Measurements from ENCODE around the gene SORCS1. TPM values are rescaled to one million over a fixed set of nuclear protein-coding genes. Genes with fewer than 3 reads are reported as not detected.

SORCS1 gene
- polyA plus RNA-seq, 1 of the 3 experiments (the other 2 are of a cell fraction), result 0.66 TPM

GRCh38 chr10:106795619-106796018, 368.9 kb downstream of the SORCS1 start:
- DNase-seq, result peak; percentile 51
- CTCF ChIA-PET, result interaction anchor here (0.8 kb wide), 1 partner anchor 99 kb away, joined by 3 read pairs; no protein-coding TSS in a partner anchor
- 28% methylated on average over 4 of the region's 4 CpGs for WGBS (ENCODE audit: low lambda C conversion rate)
- Histone ChIP-seq H3K79me2 (ENCODE audit: insufficient read depth) (no peaks in the 10 kb centered on the region), H3K36me3 (replicated peaks in 1 of 2; ENCODE audit: control insufficient read depth in 1 of 2, insufficient read depth in 2 of 2, low read length in 1 of 2) (no peaks in the 10 kb centered on the region), H3K9ac (no peak overlapping the region), H3F3A (replicated peaks; ENCODE audit: insufficient read depth) (no peaks in the 10 kb centered on the region), H3K9me3 (no peaks in the 10 kb centered on the region), H3K4me1 (ENCODE audit: control insufficient read depth in 1 of 2, insufficient read depth in 2 of 2, low read depth in 1 of 2, low read length in 1 of 2) (no peaks in the 10 kb centered on the region; a peak in 1 of 4 replicates), H3K4me2 (no peak overlapping the region), H3K9me2 (no peaks in the 10 kb centered on the region), H2AFZ (ENCODE audit: low read depth) (no peak overlapping the region), H3K27ac (ENCODE audit: low read depth in 2 of 2, low read length in 1 of 2) (no peak overlapping the region), H3K27me3 (ENCODE audit: insufficient read depth) (no peaks in the 10 kb centered on the region), H3K4me3 (ENCODE audit: low read depth in 2 of 2, low read length in 1 of 2) (no peak overlapping the region), H4K20me1 (ENCODE audit: insufficient read depth) (no peaks in the 10 kb centered on the region)
- POLR2A ChIA-PET, result no interaction called here
- no peak for TF ChIP-seq NRF1 (IDR thresholded peaks at IDR 0.05; ENCODE audit: low read depth, low read length)
- no peak for TF ChIP-seq ELF1 (IDR thresholded peaks at IDR 0.05)
- peak; percentile 39 for TF ChIP-seq SMC3 (IDR thresholded peaks at IDR 0.05; ENCODE audit: low read depth, low read length)
- TF ChIP-seq CHD2 (IDR thresholded peaks at IDR 0.05; ENCODE audit: low read length, partially characterized antibody), result no peak
- peak; percentile 63 for TF ChIP-seq RAD21 (IDR thresholded peaks at IDR 0.05; ENCODE audit: low read length)
- TF ChIP-seq EZH2phosphoT487 (IDR thresholded peaks at IDR 0.05; ENCODE audit: borderline replicate concordance, low read depth), result no peak
- TF ChIP-seq CTCF (IDR thresholded peaks at IDR 0.05), result peak; percentile 31
- no peak for TF ChIP-seq USF2 (IDR thresholded peaks at IDR 0.05; ENCODE audit: borderline replicate concordance, low read depth, low read length)
- no peak for TF ChIP-seq FOXJ3 (CRISPR knock-in tag; IDR thresholded peaks at IDR 0.05)
- no peak for TF ChIP-seq REST (IDR thresholded peaks at IDR 0.05; ENCODE audit: low read depth, low read length)
- TF ChIP-seq, protein P1, sequence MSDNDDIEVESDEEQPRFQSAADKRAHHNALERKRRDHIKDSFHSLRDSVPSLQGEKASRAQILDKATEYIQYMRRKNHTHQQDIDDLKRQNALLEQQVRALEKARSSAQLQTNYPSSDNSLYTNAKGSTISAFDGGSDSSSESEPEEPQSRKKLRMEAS (IDR thresholded peaks at IDR 0.05; ENCODE audit: low read depth), result no peak
- no peak for TF ChIP-seq NFIC (IDR thresholded peaks at IDR 0.05; ENCODE audit: borderline replicate concordance)
- no peak for TF ChIP-seq SIN3A (IDR thresholded peaks at IDR 0.05; ENCODE audit: borderline replicate concordance, low read depth, low read length)
